GM18870 (cell line): Measurements from ENCODE around the gene SIRPA.

Experiments used
- ATAC-seq: cut with Tn5 transposase; IDR thresholded peaks from one replicate; pipeline ENCODE4 v1.9.1; 2021; ENCODE audit warnings: moderate library complexity; ENCODE audit not compliant: unreplicated experiment

The SIRPA gene

DNA sequence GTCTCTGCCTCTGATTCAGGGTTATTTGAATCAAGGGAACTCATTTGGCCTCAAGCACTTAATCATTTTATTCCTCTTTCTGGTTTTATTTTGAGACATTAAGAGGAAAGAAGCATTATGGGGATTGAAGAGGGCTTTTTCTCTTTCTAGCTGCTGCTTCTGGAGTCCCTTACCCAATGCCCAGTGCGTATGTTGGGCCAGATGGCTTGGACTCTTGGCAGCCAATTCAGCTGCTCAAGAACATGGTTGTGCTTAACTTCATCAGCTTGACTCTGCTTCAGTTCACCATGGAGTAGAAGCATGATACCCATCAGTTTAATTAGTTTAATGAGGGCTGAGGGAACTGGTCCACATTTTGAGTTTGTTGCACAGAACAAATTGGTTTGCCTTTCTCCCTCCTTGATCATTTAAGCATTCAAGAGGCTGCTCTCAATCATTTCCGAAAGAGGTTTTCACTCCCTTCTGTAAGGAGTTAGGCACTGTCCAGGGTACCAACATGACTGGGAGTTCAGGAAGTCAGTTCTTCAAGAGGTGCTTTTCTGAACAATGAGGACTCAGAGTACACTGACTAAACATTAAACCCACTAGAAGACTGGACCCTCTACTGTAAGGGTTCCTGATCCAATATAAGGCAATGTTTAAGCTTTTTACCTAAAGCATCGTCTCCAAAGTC is 84.0 kb downstream of the SIRPA start:
- ATAC-seq = no peak

- ATAC-seq = no peak
Observed at GRCh38 chr20:1982686-1983085, 87.5 kb downstream of the SIRPA start.

DNA sequence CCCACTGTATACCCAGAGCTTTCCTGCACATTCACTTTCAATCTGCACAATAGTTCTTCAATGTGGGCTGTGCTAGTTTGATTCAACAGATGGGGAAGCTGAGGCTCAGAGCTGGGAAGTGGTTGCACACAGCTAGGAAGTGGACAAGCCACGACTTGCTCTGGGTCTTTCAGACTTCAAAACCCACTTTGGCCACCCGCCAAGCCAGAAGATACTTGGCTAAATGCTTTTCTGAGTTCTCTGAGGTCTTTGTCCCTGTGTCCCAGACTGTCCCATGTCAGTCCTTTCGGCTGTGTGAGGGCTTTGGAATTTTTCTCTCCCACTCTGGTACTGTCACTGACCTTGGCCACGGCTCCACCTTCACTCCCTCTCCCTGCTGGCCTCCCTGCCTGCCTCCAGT is 88.1 kb downstream of the SIRPA start:
- no peak for ATAC-seq

DNA sequence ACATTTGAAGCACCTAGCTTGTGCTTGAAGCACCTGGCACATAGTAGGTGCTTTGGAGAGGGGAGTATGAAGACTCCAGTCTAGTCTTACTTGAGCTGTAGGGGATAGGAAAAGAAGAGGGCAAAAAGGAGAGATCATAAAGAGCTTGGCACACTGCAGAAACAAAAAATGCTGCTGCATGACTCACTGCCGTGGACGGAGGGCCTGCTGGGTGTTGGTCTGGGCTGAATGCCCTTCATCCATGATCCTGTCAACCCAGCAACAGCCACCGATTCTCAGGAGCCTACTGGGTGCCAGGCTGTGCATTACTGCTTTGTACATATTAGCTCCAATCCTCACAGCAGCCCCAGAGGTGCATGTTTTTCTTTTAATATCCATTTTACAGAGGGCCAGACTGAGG is 92.6 kb downstream of the SIRPA start:
- no peak for ATAC-seq
